Astrocyte of the cerebellum (primary cell): Measurements from ENCODE around the gene KRTAP9-3.
"Not testable (repeated sequence)": the region's sequence is repeated elsewhere in the genome, so short reads cannot be mapped to it uniquely, and the experiment has no call there.

Experiments used
- DNase-seq: peaks from one replicate; pipeline ENCODE4 v3.0.0-alpha.2; 2011; ENCODE audit warnings: low read depth
- H3K4me3 ChIP-seq: 2 replicates; pipeline ENCODE4 v1.5.1; 2011; ENCODE audit warnings: mild to moderate bottlenecking, low read depth, low read length, moderate library complexity
- in situ Hi-C: cut with HindIII; loops from 2 replicates; pipeline ENCODE4 v1.10.0; 2017; ENCODE audit warnings: low sequenced_read_pairs
- TF ChIP-seq, protein P1 (sequence below): IDR thresholded peaks from 2 replicates; pipeline ENCODE4 v1.5.1; 2012; ENCODE audit warnings: low read length, low read depth, moderate library complexity, mild to moderate bottlenecking; ENCODE audit errors: missing control alignments

KRTAP9-3 gene

DNA sequence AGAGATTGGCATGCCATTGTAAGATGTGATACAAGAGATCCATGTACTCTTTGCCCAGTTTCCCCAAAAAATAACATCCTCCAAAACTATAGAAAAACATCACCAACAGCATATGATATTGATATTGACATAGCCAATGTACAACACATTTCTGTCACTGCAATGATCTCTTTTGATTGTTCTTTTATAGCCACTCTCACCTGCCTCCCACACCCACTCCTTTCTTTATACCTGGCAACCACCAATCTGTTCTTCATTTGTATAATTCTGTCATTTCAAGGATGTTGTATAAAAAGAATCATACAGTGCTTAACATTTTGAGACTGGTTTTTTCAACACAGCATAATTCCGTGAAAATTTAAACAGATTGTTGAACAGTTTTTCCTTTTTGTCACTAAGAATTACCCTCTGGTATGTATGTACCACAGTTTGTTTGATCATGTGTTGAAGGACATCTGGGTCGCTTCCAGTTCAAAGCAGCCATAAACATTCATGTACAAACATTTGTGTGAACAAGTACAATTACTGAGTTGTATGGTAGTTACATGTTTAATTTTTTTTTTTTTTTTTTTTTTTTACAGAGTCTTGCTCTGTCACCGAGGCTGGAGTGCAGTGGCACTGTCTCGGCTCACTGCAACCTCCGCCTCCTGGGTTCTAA lies 32.7 kb upstream of the KRTAP9-3 start:
- DNase-seq: no peak
- TF ChIP-seq, protein P1, sequence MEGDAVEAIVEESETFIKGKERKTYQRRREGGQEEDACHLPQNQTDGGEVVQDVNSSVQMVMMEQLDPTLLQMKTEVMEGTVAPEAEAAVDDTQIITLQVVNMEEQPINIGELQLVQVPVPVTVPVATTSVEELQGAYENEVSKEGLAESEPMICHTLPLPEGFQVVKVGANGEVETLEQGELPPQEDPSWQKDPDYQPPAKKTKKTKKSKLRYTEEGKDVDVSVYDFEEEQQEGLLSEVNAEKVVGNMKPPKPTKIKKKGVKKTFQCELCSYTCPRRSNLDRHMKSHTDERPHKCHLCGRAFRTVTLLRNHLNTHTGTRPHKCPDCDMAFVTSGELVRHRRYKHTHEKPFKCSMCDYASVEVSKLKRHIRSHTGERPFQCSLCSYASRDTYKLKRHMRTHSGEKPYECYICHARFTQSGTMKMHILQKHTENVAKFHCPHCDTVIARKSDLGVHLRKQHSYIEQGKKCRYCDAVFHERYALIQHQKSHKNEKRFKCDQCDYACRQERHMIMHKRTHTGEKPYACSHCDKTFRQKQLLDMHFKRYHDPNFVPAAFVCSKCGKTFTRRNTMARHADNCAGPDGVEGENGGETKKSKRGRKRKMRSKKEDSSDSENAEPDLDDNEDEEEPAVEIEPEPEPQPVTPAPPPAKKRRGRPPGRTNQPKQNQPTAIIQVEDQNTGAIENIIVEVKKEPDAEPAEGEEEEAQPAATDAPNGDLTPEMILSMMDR: no peak
- no peak overlapping the region for H3K4me3 ChIP-seq
- in situ Hi-C loops: no loop called here

DNA sequence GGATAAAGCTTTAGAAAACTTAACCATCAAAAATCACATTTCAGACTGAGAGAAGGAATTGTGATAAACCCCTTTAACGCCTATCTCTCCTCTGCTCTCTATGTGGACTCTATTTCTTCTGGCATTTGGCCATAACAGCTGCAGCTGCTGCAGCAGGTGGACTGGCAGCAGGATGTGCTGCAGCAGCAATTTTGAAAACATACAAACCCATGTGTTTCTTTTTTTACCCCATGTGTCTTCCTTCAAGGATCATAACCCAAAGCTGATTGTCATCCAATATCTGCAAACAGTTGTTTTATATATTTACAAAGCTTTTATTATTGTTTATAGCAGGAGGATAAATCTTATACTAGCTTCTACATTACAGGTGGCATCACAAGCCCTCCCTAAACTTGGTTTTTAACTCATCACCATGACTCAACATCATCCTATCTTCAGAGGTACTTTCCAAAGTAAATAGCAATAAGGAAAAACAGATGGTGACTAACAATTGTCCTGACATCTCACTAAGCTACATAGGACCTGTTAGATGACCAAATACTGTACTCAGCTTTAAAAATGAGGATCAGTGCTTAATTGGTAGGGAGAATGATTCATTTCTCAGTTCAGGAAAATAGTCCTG lies 20.3 kb upstream of the KRTAP9-3 start:
- no peak overlapping the region for H3K4me3 ChIP-seq
- DNase-seq: no peak
- TF ChIP-seq, protein P1: no peak
- in situ Hi-C loops: no loop called here

DNA sequence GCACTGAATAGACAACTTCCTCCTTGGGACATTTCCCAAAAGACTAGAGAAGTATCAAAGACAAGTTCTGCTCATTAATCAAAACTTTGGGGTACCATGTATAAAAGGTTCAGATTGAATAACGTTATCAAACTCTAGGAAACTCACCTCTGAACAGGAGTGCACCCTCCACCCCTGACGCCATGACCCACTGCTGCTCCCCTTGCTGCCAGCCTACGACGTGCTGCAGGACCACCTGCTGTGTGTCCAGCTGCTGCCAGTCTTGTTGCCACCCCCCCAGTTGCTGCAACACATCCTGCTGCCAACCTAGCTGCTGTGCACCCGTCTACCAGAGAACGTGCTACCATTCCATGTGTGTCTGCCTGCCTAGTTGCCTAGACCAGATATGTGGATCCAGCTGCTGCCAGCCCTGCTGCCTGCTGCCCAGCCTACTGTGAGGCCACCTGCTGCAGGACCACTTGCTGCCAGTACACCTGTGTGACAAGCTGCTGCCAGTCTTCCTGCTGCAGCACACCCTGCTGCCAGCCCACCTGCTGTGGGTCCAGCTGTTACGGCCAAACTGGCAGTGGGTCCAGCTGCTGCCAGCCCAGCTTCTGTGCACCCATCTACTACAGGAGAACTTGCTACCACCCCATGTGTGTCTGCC lies 19.6 kb upstream of the KRTAP9-3 start:
- in situ Hi-C loops: no loop called here
- DNase-seq: no peak
- no peak overlapping the region for H3K4me3 ChIP-seq
- TF ChIP-seq, protein P1: no peak

DNA sequence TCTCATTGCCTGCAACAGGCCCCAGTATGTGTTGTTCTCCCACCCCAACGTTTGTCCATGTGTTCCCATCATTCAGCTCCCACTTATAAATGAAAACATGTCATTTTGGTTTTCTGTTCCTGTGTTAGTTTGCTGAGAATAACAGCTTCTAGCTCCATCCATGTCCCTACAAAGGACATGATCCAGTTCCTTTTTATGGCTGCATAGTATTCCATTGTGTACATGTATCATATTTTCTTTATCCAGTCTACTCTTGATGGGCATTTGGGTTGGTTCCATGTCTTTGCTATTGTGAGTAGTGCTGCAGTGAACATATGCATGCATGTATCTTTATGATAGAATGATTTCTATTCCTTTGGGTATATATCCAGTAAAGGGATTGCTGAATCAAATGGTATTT lies 16.6 kb upstream of the KRTAP9-3 start:
- TF ChIP-seq, protein P1: no peak
- H3K4me3 ChIP-seq: no peak overlapping the region
- DNase-seq: no peak
- in situ Hi-C loops: no loop called here

DNA sequence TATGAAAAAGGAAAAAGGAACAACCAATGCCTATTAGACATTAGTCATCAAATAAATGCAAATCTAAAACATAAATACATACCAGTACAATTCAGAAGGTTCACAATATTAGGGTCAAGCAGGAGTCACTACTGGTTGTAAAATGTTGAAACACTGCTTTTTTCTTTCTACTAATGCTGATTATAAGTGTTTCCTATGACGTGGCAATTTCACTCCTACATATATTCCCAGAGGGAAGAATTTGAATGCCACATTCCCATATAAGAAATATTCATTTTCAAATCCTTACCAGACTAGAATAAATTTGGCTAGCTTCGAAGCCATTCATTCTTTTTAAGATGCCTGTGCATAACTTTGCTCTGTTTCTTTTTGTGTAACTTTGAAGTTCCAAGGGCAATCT lies 8.4 kb upstream of the KRTAP9-3 start:
- TF ChIP-seq, protein P1: no peak

DNA sequence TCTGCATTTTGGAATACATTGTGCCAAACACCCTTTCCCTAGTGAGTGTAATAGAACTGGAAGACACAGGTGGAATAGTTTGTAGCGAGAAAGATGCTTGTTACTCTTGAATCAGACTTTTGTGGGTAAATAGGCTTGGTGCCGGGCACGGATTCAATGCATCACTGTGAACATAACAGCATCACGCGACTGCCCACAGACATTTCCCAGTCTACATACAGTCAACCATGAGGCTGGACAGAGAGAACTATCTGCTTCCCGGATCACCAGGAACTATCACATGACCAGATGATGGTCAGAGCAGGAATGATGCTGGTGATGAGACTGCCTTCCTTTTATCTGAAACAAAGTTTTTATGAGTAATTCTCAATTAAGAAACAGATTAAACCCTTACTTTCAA lies 6.2 kb upstream of the KRTAP9-3 start:
- H3K4me3 ChIP-seq: no peak overlapping the region
- DNase-seq: no peak
- in situ Hi-C loops: no loop called here
- TF ChIP-seq, protein P1: no peak

More for the DNA sequence above, 8.4 kb upstream of the KRTAP9-3 start:
- no peak for DNase-seq
- in situ Hi-C loops: no loop called here
- no peak overlapping the region for H3K4me3 ChIP-seq

DNA sequence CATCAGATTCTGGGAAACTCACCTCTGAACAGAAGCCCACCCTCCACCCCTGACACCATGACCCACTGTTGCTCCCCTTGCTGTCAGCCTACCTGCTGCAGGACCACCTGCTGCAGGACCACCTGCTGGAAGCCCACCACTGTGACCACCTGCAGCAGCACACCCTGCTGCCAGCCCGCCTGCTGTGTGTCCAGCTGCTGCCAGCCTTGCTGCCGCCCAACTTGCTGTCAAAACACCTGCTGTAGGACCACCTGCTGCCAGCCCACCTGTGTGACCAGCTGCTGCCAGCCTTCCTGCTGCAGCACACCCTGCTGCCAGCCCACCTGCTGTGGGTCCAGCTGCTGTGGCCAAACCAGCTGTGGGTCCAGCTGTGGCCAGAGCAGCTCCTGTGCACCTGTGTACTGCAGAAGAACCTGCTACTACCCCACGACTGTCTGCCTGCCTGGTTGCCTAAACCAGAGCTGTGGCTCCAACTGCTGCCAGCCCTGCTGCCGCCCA lies 5.6 kb upstream of the KRTAP9-3 start, which contains the start of gene KRTAP9-2:
TSS of gene KRTAP9-2 (plus strand) at position 51 of the 498 bp plus-strand sequence. CDS start at position 58, 7 bp downstream.
- DNase-seq, H3K4me3 ChIP-seq, in situ Hi-C loops: not testable (repeated sequence)
